Measurements from ENCODE around the gene JOSD1. TPM values are rescaled to one million over a fixed set of nuclear protein-coding genes. Genes with fewer than 3 reads are reported as not detected.

The JOSD1 gene
- total RNA-seq, 2 experiments from 2014 or later = 303 to 307 TPM

GRCh38 chr22:38699143-38699542, 1.6 kb downstream of the JOSD1 start:
- peak overlapping the region; percentile 95 for H3K4me3 Mint-ChIP-seq
- DNase-seq (no peak), ATAC-seq (ENCODE audit: poor library complexity) (no peak)
- TF ChIP-seq, protein P1, sequence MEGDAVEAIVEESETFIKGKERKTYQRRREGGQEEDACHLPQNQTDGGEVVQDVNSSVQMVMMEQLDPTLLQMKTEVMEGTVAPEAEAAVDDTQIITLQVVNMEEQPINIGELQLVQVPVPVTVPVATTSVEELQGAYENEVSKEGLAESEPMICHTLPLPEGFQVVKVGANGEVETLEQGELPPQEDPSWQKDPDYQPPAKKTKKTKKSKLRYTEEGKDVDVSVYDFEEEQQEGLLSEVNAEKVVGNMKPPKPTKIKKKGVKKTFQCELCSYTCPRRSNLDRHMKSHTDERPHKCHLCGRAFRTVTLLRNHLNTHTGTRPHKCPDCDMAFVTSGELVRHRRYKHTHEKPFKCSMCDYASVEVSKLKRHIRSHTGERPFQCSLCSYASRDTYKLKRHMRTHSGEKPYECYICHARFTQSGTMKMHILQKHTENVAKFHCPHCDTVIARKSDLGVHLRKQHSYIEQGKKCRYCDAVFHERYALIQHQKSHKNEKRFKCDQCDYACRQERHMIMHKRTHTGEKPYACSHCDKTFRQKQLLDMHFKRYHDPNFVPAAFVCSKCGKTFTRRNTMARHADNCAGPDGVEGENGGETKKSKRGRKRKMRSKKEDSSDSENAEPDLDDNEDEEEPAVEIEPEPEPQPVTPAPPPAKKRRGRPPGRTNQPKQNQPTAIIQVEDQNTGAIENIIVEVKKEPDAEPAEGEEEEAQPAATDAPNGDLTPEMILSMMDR (IDR thresholded peaks at IDR 0.05) = no peak
- no peaks in the 10 kb centered on the region for H3K9me3 Mint-ChIP-seq
- intact Hi-C loops (cut with DNase I, micrococcal nuclease) = loop anchor here in 1 of 2 experiments (10.0 kb wide), 1 partner anchor 294 kb away; no protein-coding TSS in a partner anchor
- ChIA-PET CTCF (interaction anchor here (1.0 to 6.3 kb wide), 3 partner anchors 17 to 55 kb away, joined by 3 to 58 read pairs (median 5); partner anchors contain the start of gene TOMM22), POLR2A (interaction anchor here (0.8 to 4.9 kb wide), 9 partner anchors 10 to 301 kb away, joined by 3 to 66 read pairs (median 5); partner anchors contain the start of genes CBY1, DDX17 and TOMM22)
- H3K4me1 Mint-ChIP-seq (ENCODE audit: low read depth) = peaks cover 62% of the 10 kb centered on the region
- Histone ChIP-seq H3K27ac (ENCODE audit: low read depth in 1 of 2, low read length in 2 of 2) (peak overlapping the region in 1 of 2 donors; percentile 70), H3K4me1 (ENCODE audit: insufficient read depth, low read length) (peaks cover 53% of the 10 kb centered on the region), H3K4me3 (ENCODE audit: low read length) (peak overlapping the region; percentile 58), H3K27me3 (ENCODE audit: control insufficient read depth in 1 of 2, insufficient read depth in 2 of 2, low read length in 2 of 2) (no peaks in the 10 kb centered on the region), H3K36me3 (ENCODE audit: insufficient read depth, low read length) (peaks cover 8% of the 10 kb centered on the region), H3K9me3 (ENCODE audit: control insufficient read depth in 1 of 2, insufficient read depth in 1 of 2, low read length in 2 of 2) (no peaks in the 10 kb centered on the region)
- peak overlapping the region; percentile 100 for H3K27ac Mint-ChIP-seq
- peaks cover 5% of the 10 kb centered on the region for H3K27me3 Mint-ChIP-seq
- H3K36me3 Mint-ChIP-seq (ENCODE audit: low read depth) = peaks cover 59% of the 10 kb centered on the region

DNA sequence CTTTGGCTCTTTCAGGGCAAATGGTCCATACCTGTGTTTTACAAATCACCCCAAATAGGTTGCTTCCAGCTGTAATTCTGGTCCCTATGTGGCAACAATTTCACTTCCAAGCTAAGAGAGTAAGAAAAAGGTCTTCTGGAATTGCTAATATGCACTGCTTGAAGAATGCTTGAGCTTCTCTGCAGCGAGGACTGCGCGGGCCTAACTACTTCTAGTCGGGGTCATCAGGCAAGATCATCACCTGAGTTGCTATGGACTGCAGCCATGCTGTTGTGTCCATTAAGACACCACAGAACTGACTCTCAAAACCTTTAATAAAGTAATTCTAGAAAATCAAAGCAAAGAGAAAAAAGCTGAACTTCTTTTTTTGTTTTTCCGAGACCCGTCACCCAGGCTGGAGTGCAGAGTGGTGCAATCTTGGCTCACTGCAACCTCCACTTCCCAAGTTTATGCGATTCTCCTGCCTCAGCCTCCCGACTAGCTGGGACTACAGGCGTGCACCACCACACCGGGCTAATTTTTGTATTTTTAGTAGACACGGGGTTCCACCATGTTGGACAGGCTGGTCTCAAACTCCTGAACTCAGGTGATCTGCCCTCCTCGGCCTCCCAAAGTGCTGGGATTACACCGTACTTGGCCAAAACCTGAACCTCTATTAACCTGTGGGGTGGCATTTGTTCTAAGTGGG, 2.2 kb downstream of the JOSD1 start:
- DNase-seq = no peak
- Histone ChIP-seq H3K36me3 (ENCODE audit: insufficient read depth, low read length) (peaks cover 8% of the 10 kb centered on the region), H3K27me3 (ENCODE audit: control insufficient read depth in 1 of 2, insufficient read depth in 2 of 2, low read length in 2 of 2) (no peaks in the 10 kb centered on the region), H3K4me1 (ENCODE audit: insufficient read depth, low read length) (peaks cover 53% of the 10 kb centered on the region), H3K4me3 (ENCODE audit: low read length) (no peak overlapping the region), H3K9me3 (ENCODE audit: control insufficient read depth in 1 of 2, insufficient read depth in 1 of 2, low read length in 2 of 2) (no peaks in the 10 kb centered on the region), H3K27ac (ENCODE audit: low read depth in 1 of 2, low read length in 2 of 2) (peak overlapping the region in 1 of 2 donors; percentile 70)
- intact Hi-C loops (cut with DNase I, micrococcal nuclease) = loop anchor here in 1 of 2 experiments (10.0 kb wide), 1 partner anchor 294 kb away; no protein-coding TSS in a partner anchor
- peaks cover 65% of the 10 kb centered on the region for H3K36me3 Mint-ChIP-seq (ENCODE audit: low read depth)
- H3K4me3 Mint-ChIP-seq = peak overlapping the region; percentile 95
- no peak for ATAC-seq (ENCODE audit: poor library complexity)
- H3K4me1 Mint-ChIP-seq (ENCODE audit: low read depth) = peaks cover 59% of the 10 kb centered on the region
- POLR2A ChIA-PET = interaction anchor here (1.5 to 4.9 kb wide), 5 partner anchors 8 to 53 kb away, joined by 5 to 66 read pairs (median 9); partner anchors contain the start of genes CBY1, GTPBP1 and TOMM22
- TF ChIP-seq, protein P1 (IDR thresholded peaks at IDR 0.05) = no peak
- peak overlapping the region; percentile 100 for H3K27ac Mint-ChIP-seq
- H3K27me3 Mint-ChIP-seq = peaks cover 5% of the 10 kb centered on the region
- no peaks in the 10 kb centered on the region for H3K9me3 Mint-ChIP-seq
- CTCF ChIA-PET = interaction anchor here (1.0 to 6.3 kb wide), 2 partner anchors 16 to 54 kb away, joined by 5 to 58 read pairs; partner anchors contain the start of gene TOMM22

DNA sequence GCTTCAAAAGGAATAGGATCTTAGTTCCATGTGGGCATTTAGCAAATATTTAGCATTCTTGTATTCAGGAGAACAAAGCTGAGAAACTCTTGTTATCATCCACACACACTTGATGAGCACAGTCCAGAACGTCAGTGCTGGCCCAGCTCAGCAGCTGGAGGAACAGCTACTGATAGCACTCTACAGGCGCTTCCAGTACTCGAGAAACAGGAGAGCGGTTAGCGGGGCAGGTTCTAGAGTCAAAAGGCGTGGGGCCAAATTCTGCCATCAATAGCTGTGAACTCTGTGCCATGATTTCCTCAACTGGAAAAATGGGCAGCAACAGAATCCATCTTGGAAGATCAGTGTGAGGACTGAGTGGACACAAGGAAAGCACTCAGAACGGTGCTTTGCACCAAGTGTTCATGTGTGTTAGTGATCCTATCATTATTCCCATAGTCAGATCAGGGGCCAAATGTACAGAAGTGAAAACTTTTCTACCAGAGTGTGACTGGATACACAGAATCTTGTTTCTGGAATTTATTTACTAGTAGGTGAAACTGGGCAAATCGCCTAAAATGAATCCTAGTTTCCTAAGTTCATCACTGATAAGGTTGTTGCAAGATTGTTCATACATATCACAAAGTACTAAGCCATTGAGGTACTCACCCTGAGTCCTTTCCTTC, 3.2 kb downstream of the JOSD1 start:
- intact Hi-C loops (cut with DNase I, micrococcal nuclease) = loop anchor here in 1 of 2 experiments (10.0 kb wide), 1 partner anchor 293 kb away; no protein-coding TSS in a partner anchor
- DNase-seq (no peak), ATAC-seq (ENCODE audit: poor library complexity) (no peak)
- H3K27ac ChIP-seq (ENCODE audit: low read depth in 1 of 2, low read length in 2 of 2) = no peak overlapping the region
- TF ChIP-seq, protein P1 (IDR thresholded peaks at IDR 0.05) = no peak
- CTCF ChIA-PET = interaction anchor here (1.6 to 6.3 kb wide), 2 partner anchors 10 to 15 kb away, joined by 3 to 58 read pairs; partner anchors contain the start of gene TOMM22
- peaks cover 8% of the 10 kb centered on the region for H3K36me3 ChIP-seq (ENCODE audit: insufficient read depth, low read length)
- Mint-ChIP-seq H3K4me1 (ENCODE audit: low read depth) (peaks cover 68% of the 10 kb centered on the region), H3K27ac (peak overlapping the region; percentile 100), H3K4me3 (peak overlapping the region; percentile 95), H3K36me3 (ENCODE audit: low read depth) (peaks cover 74% of the 10 kb centered on the region), H3K27me3 (peaks cover 5% of the 10 kb centered on the region), H3K9me3 (no peaks in the 10 kb centered on the region)
- H3K9me3 ChIP-seq (ENCODE audit: control insufficient read depth in 1 of 2, insufficient read depth in 1 of 2, low read length in 2 of 2) = no peaks in the 10 kb centered on the region
- peaks cover 57% of the 10 kb centered on the region for H3K4me1 ChIP-seq (ENCODE audit: insufficient read depth, low read length)
- no peaks in the 10 kb centered on the region for H3K27me3 ChIP-seq (ENCODE audit: control insufficient read depth in 1 of 2, insufficient read depth in 2 of 2, low read length in 2 of 2)
- POLR2A ChIA-PET = interaction anchor here (3.9 to 4.9 kb wide), 2 partner anchors 9 to 15 kb away, joined by 23 to 66 read pairs; partner anchors contain the start of genes GTPBP1 and TOMM22
- no peak overlapping the region for H3K4me3 ChIP-seq (ENCODE audit: low read length)

Data from CD4-positive, alpha-beta T cell (primary cell).